IMR-90 (cell line): ENCODE results near the gene SRD5A3. TPM values are rescaled to one million over a fixed set of nuclear protein-coding genes. Genes with fewer than 3 reads are reported as not detected.

Experiments
- ATAC-seq: fragments of 200-7000 bp; cut with Tn5 transposase; 2 replicates; pipeline ENCODE4 v1.9.1; 2020; ENCODE audit warnings: low read depth, mild to moderate bottlenecking, moderate library complexity
- BruUV-seq: library from RNA; stranded (reverse); fragments of 400-500 nt; replicated peaks from 2 replicates; lab custom pipeline; 2021; lab: Mats Ljungman, UMichigan
- CTCF ChIA-PET: fragments of 300-600 bp; formaldehyde crosslinking; extraction: SDS; loops from one replicate; lab custom pipeline; 2021; ENCODE audit warnings: antibody characterized with exemption; lab: Yijun Ruan, JAX
- POLR2A ChIA-PET: fragments of 300-600 bp; sonication (Branson Sonifier 250); formaldehyde crosslinking; loops from one replicate; lab custom pipeline; 2022; ENCODE audit warnings: antibody characterized with exemption; ENCODE audit not compliant: unreplicated experiment; lab: Charles Lee
- DNase-seq: peaks from one replicate; pipeline ENCODE4 v3.0.0; 2013
- H2AFZ ChIP-seq: replicated peaks from 2 replicates; pipeline ENCODE3; 2013; ENCODE audit warnings: low read length, mild to moderate bottlenecking; ENCODE audit not compliant: poor library complexity
- H2AK5ac ChIP-seq: 2 replicates; pipeline ENCODE4 v1.6.1; 2013; ENCODE audit warnings: low read depth, low read length, inconsistent platforms
- H2AK9ac ChIP-seq: replicated peaks from 2 replicates; pipeline ENCODE3; 2013; ENCODE audit warnings: mild to moderate bottlenecking, low read depth, low read length, moderate library complexity; ENCODE audit not compliant: poor library complexity
- H2BK120ac ChIP-seq: 2 replicates; pipeline ENCODE4 v1.6.1; 2013; ENCODE audit warnings: low read depth, low read length, inconsistent platforms
- H2BK15ac ChIP-seq: 3 replicates; pipeline ENCODE4 v1.6.1; 2013; ENCODE audit warnings: low read depth, low read length, inconsistent platforms
- H2BK20ac ChIP-seq: 2 replicates; pipeline ENCODE4 v1.6.1; 2013; ENCODE audit warnings: low read depth, mild to moderate bottlenecking, inconsistent platforms, low read length, moderate library complexity
- H2BK5ac ChIP-seq: 2 replicates; pipeline ENCODE4 v1.6.1; 2013; ENCODE audit warnings: mild to moderate bottlenecking, low read depth, low read length, inconsistent platforms; ENCODE audit not compliant: poor library complexity, severe bottlenecking
- H3K14ac ChIP-seq: replicated peaks from 2 replicates; pipeline ENCODE4 v1.6.1; 2013; ENCODE audit warnings: low read depth, low read length, inconsistent platforms
- H3K18ac ChIP-seq: 2 replicates; pipeline ENCODE4 v1.6.1; 2013; ENCODE audit warnings: low read depth, low read length, control low read depth
- H3K23ac ChIP-seq: 2 replicates; pipeline ENCODE4 v1.6.1; 2013; ENCODE audit warnings: low read depth, low read length, inconsistent platforms
- H3K27ac ChIP-seq: 2 replicates; pipeline ENCODE4 v1.5.1; 2013; ENCODE audit warnings: mild to moderate bottlenecking, control low read depth, low read length; ENCODE audit not compliant: insufficient read depth
- H3K27me3 ChIP-seq: 2 replicates; pipeline ENCODE4 v1.6.1; 2013; ENCODE audit warnings: low read length; ENCODE audit not compliant: control insufficient read depth, insufficient read depth
- H3K36me3 ChIP-seq: 2 replicates; pipeline ENCODE4 v1.6.1; 2013; ENCODE audit warnings: low read length, mixed read lengths; ENCODE audit not compliant: control insufficient read depth, insufficient read depth
- H3K4ac ChIP-seq: 2 replicates; pipeline ENCODE4 v1.6.1; 2013; ENCODE audit warnings: low read depth, low read length, inconsistent platforms
- H3K4me1 ChIP-seq: 2 replicates; pipeline ENCODE4 v1.6.1; 2013; ENCODE audit warnings: low read length, mixed read lengths; ENCODE audit not compliant: control insufficient read depth, insufficient read depth
- H3K4me2 ChIP-seq: 2 replicates; pipeline ENCODE4 v1.6.1; 2013; ENCODE audit warnings: low read depth, mild to moderate bottlenecking, control low read depth, low read length, moderate library complexity
- H3K4me3 ChIP-seq: 2 replicates; pipeline ENCODE4 v1.5.1; 2013; ENCODE audit warnings: low read depth, mild to moderate bottlenecking, control low read depth, low read length, moderate library complexity; ENCODE audit not compliant: insufficient read depth
- H3K56ac ChIP-seq: 2 replicates; pipeline ENCODE4 v1.6.1; 2013; ENCODE audit warnings: low read length, inconsistent platforms; ENCODE audit not compliant: insufficient read depth; ENCODE audit errors: extremely low read depth
- H3K79me1 ChIP-seq, 2 experiments: 2 replicates each; pipeline ENCODE4 v1.6.1; 2013; ENCODE audit warnings: low read length in 2 of 2, inconsistent platforms in 1 of 2, low read depth in 1 of 2
- H3K9ac ChIP-seq: 2 replicates; pipeline ENCODE4 v1.6.1; 2013; ENCODE audit warnings: low read depth, low read length, control low read depth
- H3K9me1 ChIP-seq: 2 replicates; pipeline ENCODE4 v1.6.1; 2013; ENCODE audit warnings: low read length, inconsistent platforms; ENCODE audit not compliant: insufficient read depth
- H3K9me3 ChIP-seq: 2 replicates; pipeline ENCODE4 v1.6.1; 2013; ENCODE audit warnings: low read length; ENCODE audit not compliant: control insufficient read depth, insufficient read depth
- H4K20me1 ChIP-seq: 2 replicates; pipeline ENCODE4 v1.6.1; 2013; ENCODE audit warnings: low read length, inconsistent platforms; ENCODE audit not compliant: insufficient read depth
- H4K5ac ChIP-seq: 2 replicates; pipeline ENCODE4 v1.6.1; 2013; ENCODE audit warnings: mild to moderate bottlenecking, low read depth, low read length, control low read depth
- H4K8ac ChIP-seq, 2 experiments: 2 replicates each; pipeline ENCODE4 v1.6.1; 2013; ENCODE audit warnings: low read depth in 2 of 2, low read length in 2 of 2, control low read depth in 1 of 2, inconsistent platforms in 1 of 2
- H4K91ac ChIP-seq: 2 replicates; pipeline ENCODE4 v1.6.1; 2013; ENCODE audit warnings: low read depth, low read length, inconsistent platforms; ENCODE audit not compliant: insufficient read depth
- MAFK ChIP-seq: IDR thresholded peaks from 2 replicates; pipeline ENCODE4 v1.6.1; 2012; ENCODE audit warnings: low read depth, low read length, improper control_type of control experiment
- RAD21 ChIP-seq: IDR thresholded peaks from 2 replicates; pipeline ENCODE4 v1.6.1; 2012; ENCODE audit warnings: low read length, improper control_type of control experiment
- SMC3 ChIP-seq: fragments of 150-350 bp; IDR thresholded peaks from 2 replicates; pipeline ENCODE4 v1.6.1; 2016; ENCODE audit warnings: low read depth, mild to moderate bottlenecking, antibody characterized with exemption, low read length, moderate library complexity
- WGBS, 2 experiments: methylation state at CpG; one replicate each; pipeline versions ENCODE4 v1.1.5 to v1.1.7; 2013; ENCODE audit warnings: missing lambda C conversion rate in 2 of 2; ENCODE audit not compliant: insufficient read length in 1 of 2; ENCODE audit errors: extremely low coverage in 2 of 2; 5-methylcytosine and 5-hydroxymethylcytosine counted together
- dilution Hi-C: fragments of 300-500 bp; cut with HindIII; formaldehyde crosslinking; loops from one replicate; pipeline ENCODE4 v1.14.3; 2018; ENCODE audit warnings: low sequenced_read_pairs; ENCODE audit not compliant: unreplicated experiment
- in situ Hi-C: fragments of 300-500 bp; cut with MboI; formaldehyde crosslinking; loops from 3 replicates; pipeline ENCODE4 v1.14.3; 2019; ENCODE audit warnings: low sequenced_read_pairs, inconsistent platforms, mixed read lengths
- intact Hi-C: fragments of 100-400 bp; cut with micrococcal nuclease; formaldehyde crosslinking; loops from 2 replicates; pipeline ENCODE4 v1.10.0; 2022
- polyA plus RNA-seq, 3 experiments: library from polyadenylated mRNA; depleted of rRNA; stranded (reverse); fragments of >200 nt; gene quantifications; 2 replicates each; pipeline ENCODE4 v1.2.3, GENCODE V29; 2012; ENCODE audit warnings: low replicate concordance in 1 of 3
- total RNA-seq: library from RNA; depleted of rRNA; stranded (reverse); fragments of >200 nt; gene quantifications from 2 replicates; pipeline ENCODE4 v1.2.3, GENCODE V29; 2012
- TF ChIP-seq, protein P1 (sequence below): conservative IDR thresholded peaks from 2 replicates; pipeline ENCODE4 v1.5.1; 2012; ENCODE audit warnings: mild to moderate bottlenecking, low read depth, low read length, improper control_type of control experiment

SRD5A3 gene
- total and polyA plus RNA-seq, 2 of the 4 experiments (the other 2 are of a cell fraction) = 5.6 to 6.8 TPM

DNA sequence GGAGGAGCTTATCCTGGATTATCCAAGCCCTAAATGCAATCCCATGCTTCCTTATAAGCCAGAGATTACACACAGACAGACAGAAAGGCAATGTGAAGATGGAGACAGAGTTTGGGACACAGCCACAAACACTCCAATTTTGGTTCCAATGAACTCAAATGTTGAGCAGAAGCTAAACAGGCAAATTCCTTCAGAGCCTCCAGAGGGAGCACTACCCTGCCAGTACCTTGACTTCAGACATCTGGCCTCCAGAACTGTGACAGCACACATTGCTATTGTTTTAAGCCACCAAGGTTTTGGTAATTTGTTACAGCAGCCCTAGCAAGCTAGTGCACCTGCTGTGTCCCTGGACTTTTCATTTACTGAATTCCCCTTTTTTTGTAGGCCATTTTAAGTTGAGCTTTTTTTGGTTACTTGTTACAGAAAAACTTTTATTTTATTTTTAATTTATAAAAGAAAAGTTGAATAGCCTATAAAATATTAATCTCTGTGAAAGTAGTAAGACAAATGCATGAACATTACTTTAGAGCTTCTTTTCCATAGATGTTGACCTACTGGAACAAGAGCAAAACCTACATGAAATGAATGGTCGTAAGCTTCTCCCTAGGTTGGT is 33.4 kb upstream of the SRD5A3 start:
- Histone ChIP-seq H2BK20ac (no peak overlapping the region), H3K79me1 (no peaks in the 10 kb centered on the region), H3K4me3 (no peak overlapping the region), H3K56ac (no peak overlapping the region), H3K27ac (no peak overlapping the region), H4K8ac (no peak overlapping the region), H3K4me2 (no peak overlapping the region), H2AK9ac (no peak overlapping the region), H3K9me3 (no peaks in the 10 kb centered on the region), H3K14ac (no peak overlapping the region), H3K36me3 (no peaks in the 10 kb centered on the region), H2BK15ac (no peak overlapping the region), H3K4me1 (no peaks in the 10 kb centered on the region), H2AFZ (no peak overlapping the region), H4K91ac (no peak overlapping the region), H3K4ac (no peak overlapping the region), H3K9me1 (no peaks in the 10 kb centered on the region), H3K18ac (no peak overlapping the region), H2AK5ac (no peak overlapping the region), H2BK120ac (no peak overlapping the region), H4K20me1 (no peaks in the 10 kb centered on the region), H2BK5ac (no peak overlapping the region), H3K23ac (no peak overlapping the region), H3K27me3 (peaks cover 6% of the 10 kb centered on the region), H3K9ac (no peak overlapping the region), H4K5ac (no peak overlapping the region)
- ATAC-seq (peak; percentile 69), DNase-seq (peak; percentile 58)
- ChIA-PET CTCF (interaction anchor here (0.6 to 1.9 kb wide), 9 partner anchors 10 to 484 kb away, joined by 3 to 9 read pairs (median 3); no protein-coding TSS in a partner anchor), POLR2A (no interaction called here)
- dilution Hi-C loops = no loop called here
- no TSS peak for BruUV-seq
- TF ChIP-seq, protein P1, sequence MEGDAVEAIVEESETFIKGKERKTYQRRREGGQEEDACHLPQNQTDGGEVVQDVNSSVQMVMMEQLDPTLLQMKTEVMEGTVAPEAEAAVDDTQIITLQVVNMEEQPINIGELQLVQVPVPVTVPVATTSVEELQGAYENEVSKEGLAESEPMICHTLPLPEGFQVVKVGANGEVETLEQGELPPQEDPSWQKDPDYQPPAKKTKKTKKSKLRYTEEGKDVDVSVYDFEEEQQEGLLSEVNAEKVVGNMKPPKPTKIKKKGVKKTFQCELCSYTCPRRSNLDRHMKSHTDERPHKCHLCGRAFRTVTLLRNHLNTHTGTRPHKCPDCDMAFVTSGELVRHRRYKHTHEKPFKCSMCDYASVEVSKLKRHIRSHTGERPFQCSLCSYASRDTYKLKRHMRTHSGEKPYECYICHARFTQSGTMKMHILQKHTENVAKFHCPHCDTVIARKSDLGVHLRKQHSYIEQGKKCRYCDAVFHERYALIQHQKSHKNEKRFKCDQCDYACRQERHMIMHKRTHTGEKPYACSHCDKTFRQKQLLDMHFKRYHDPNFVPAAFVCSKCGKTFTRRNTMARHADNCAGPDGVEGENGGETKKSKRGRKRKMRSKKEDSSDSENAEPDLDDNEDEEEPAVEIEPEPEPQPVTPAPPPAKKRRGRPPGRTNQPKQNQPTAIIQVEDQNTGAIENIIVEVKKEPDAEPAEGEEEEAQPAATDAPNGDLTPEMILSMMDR = peak; percentile 66
- no peak for TF ChIP-seq MAFK
- TF ChIP-seq SMC3 = peak; percentile 51
- peak; percentile 56 for TF ChIP-seq RAD21
- 80% methylated on average over 1 of the region's 1 CpG; no CpG with 5 or more reads in 1 of the 2 experiments for WGBS, 2 experiments
- intact Hi-C loops = no loop called here
- in situ Hi-C loops = loop anchor here (25.0 kb wide), 2 partner anchors 500 to 925 kb away; no protein-coding TSS in a partner anchor
